ENCODE data around the gene TCHP.

GRCh38 chr12:109873653-109874052, 26.4 kb upstream of the TCHP start:
- TF ChIP-seq POLR2A (IDR thresholded peaks at IDR 0.05; ENCODE audit: low read length) = no peak
- no peak for TF ChIP-seq GATA1 (IDR thresholded peaks at IDR 0.05; ENCODE audit: low read depth, low read length)
